ENCODE measurements around the gene TSPAN9. TPM values are rescaled to one million over a fixed set of nuclear protein-coding genes. Genes with fewer than 3 reads are reported as not detected.

The TSPAN9 gene
- total and polyA plus RNA-seq, 2 experiments from 2014 or later: 6.0 to 31.5 TPM

DNA sequence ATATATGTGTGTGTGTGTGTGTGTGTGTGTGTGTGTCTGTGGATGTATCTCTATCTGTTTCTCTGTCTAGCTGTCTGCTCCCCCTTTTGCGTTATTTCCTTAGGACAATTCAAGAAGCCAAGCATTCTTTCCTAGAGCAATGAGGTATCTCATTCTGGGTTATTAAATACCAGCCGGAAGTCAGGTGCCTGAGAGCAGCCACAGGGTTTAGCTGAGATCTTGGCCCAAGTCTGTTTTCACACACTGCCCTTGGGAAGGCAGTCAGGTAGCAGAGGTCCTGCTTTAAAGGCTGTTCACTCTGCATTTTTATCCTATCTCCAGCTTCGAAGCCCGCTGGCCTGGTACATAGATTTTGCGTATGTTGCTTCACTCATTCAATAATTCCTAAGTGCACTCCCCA is 76.8 kb downstream of the TSPAN9 start:
- DNase-seq (ENCODE audit: low spot score) (no peak), ATAC-seq (no peak)
- Mint-ChIP-seq H3K4me3 (no peak overlapping the region), H3K27me3 (ENCODE audit: insufficient read depth, low read depth, poor library complexity) (peaks cover 17% of the 10 kb centered on the region), H3K36me3 (ENCODE audit: low read depth) (no peaks in the 10 kb centered on the region; the same call in 2 of the 3 replicates), H3K4me1 (peaks cover 64% of the 10 kb centered on the region), H3K27ac (no peak overlapping the region), H3K9me3 (no peaks in the 10 kb centered on the region)
- Histone ChIP-seq H2AFZ (no peak overlapping the region), H3K9me2 (ENCODE audit: insufficient read depth) (no peaks in the 10 kb centered on the region), H3K27me3 (ENCODE audit: insufficient read depth) (no peaks in the 10 kb centered on the region), H3K36me3 (ENCODE audit: insufficient read depth) (no peaks in the 10 kb centered on the region), H3K4me1 (ENCODE audit: insufficient read depth) (peaks cover 38% of the 10 kb centered on the region), H3F3A (replicated peaks; ENCODE audit: low read depth) (no peaks in the 10 kb centered on the region), H3K27ac (ENCODE audit: low read depth) (no peak overlapping the region), H4K20me1 (replicated peaks; ENCODE audit: insufficient read depth) (peaks cover 4% of the 10 kb centered on the region; the same call in 1 of the 2 replicates), H3K79me2 (replicated peaks; ENCODE audit: insufficient read depth) (no peaks in the 10 kb centered on the region; the same call in 1 of the 2 replicates), H3K4me3 (no peak overlapping the region), H3K4me2 (no peak overlapping the region)
- TF ChIP-seq EZH2phosphoT487 (IDR thresholded peaks at IDR 0.05; ENCODE audit: unreplicated experiment): no peak
- TF ChIP-seq STAT1 (IDR thresholded peaks at IDR 0.05; ENCODE audit: unreplicated experiment): no peak
- TF ChIP-seq NANOG (IDR thresholded peaks at IDR 0.05; ENCODE audit: borderline replicate concordance): no peak
- TF ChIP-seq CREB1 (CRISPR knock-in tag; IDR thresholded peaks at IDR 0.05; ENCODE audit: low read depth): no peak
- TF ChIP-seq ZNF331 (CRISPR knock-in tag; IDR thresholded peaks at IDR 0.05; ENCODE audit: low read depth): no peak
- TF ChIP-seq POLR2AphosphoS5 (IDR thresholded peaks at IDR 0.05; ENCODE audit: low read depth): no peak
- TF ChIP-seq, protein P1, sequence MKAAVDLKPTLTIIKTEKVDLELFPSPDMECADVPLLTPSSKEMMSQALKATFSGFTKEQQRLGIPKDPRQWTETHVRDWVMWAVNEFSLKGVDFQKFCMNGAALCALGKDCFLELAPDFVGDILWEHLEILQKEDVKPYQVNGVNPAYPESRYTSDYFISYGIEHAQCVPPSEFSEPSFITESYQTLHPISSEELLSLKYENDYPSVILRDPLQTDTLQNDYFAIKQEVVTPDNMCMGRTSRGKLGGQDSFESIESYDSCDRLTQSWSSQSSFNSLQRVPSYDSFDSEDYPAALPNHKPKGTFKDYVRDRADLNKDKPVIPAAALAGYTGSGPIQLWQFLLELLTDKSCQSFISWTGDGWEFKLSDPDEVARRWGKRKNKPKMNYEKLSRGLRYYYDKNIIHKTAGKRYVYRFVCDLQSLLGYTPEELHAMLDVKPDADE (IDR thresholded peaks at IDR 0.05): no peak
- TF ChIP-seq, protein P2, sequence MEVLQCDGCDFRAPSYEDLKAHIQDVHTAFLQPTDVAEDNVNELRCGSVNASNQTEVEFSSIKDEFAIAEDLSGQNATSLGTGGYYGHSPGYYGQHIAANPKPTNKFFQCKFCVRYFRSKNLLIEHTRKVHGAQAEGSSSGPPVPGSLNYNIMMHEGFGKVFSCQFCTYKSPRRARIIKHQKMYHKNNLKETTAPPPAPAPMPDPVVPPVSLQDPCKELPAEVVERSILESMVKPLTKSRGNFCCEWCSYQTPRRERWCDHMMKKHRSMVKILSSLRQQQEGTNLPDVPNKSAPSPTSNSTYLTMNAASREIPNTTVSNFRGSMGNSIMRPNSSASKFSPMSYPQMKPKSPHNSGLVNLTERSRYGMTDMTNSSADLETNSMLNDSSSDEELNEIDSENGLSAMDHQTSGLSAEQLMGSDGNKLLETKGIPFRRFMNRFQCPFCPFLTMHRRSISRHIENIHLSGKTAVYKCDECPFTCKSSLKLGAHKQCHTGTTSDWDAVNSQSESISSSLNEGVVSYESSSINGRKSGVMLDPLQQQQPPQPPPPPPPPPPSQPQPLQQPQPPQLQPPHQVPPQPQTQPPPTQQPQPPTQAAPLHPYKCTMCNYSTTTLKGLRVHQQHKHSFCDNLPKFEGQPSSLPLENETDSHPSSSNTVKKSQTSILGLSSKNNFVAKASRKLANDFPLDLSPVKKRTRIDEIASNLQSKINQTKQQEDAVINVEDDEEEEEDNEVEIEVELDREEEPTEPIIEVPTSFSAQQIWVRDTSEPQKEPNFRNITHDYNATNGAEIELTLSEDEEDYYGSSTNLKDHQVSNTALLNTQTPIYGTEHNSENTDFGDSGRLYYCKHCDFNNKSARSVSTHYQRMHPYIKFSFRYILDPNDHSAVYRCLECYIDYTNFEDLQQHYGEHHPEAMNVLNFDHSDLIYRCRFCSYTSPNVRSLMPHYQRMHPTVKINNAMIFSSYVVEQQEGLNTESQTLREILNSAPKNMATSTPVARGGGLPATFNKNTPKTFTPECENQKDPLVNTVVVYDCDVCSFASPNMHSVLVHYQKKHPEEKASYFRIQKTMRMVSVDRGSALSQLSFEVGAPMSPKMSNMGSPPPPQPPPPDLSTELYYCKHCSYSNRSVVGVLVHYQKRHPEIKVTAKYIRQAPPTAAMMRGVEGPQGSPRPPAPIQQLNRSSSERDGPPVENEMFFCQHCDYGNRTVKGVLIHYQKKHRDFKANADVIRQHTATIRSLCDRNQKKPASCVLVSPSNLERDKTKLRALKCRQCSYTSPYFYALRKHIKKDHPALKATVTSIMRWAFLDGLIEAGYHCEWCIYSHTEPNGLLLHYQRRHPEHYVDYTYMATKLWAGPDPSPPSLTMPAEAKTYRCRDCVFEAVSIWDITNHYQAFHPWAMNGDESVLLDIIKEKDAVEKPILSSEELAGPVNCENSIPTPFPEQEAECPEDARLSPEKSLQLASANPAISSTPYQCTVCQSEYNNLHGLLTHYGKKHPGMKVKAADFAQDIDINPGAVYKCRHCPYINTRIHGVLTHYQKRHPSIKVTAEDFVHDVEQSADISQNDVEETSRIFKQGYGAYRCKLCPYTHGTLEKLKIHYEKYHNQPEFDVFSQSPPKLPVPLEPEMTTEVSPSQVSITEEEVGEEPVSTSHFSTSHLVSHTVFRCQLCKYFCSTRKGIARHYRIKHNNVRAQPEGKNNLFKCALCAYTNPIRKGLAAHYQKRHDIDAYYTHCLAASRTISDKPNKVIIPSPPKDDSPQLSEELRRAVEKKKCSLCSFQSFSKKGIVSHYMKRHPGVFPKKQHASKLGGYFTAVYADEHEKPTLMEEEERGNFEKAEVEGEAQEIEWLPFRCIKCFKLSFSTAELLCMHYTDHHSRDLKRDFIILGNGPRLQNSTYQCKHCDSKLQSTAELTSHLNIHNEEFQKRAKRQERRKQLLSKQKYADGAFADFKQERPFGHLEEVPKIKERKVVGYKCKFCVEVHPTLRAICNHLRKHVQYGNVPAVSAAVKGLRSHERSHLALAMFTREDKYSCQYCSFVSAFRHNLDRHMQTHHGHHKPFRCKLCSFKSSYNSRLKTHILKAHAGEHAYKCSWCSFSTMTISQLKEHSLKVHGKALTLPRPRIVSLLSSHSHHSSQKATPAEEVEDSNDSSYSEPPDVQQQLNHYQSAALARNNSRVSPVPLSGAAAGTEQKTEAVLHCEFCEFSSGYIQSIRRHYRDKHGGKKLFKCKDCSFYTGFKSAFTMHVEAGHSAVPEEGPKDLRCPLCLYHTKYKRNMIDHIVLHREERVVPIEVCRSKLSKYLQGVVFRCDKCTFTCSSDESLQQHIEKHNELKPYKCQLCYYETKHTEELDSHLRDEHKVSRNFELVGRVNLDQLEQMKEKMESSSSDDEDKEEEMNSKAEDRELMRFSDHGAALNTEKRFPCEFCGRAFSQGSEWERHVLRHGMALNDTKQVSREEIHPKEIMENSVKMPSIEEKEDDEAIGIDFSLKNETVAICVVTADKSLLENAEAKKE (CRISPR knock-in tag; IDR thresholded peaks at IDR 0.05): no peak
- TF ChIP-seq ZNF114 (CRISPR knock-in tag; IDR thresholded peaks at IDR 0.05): no peak
- TF ChIP-seq, protein P3, sequence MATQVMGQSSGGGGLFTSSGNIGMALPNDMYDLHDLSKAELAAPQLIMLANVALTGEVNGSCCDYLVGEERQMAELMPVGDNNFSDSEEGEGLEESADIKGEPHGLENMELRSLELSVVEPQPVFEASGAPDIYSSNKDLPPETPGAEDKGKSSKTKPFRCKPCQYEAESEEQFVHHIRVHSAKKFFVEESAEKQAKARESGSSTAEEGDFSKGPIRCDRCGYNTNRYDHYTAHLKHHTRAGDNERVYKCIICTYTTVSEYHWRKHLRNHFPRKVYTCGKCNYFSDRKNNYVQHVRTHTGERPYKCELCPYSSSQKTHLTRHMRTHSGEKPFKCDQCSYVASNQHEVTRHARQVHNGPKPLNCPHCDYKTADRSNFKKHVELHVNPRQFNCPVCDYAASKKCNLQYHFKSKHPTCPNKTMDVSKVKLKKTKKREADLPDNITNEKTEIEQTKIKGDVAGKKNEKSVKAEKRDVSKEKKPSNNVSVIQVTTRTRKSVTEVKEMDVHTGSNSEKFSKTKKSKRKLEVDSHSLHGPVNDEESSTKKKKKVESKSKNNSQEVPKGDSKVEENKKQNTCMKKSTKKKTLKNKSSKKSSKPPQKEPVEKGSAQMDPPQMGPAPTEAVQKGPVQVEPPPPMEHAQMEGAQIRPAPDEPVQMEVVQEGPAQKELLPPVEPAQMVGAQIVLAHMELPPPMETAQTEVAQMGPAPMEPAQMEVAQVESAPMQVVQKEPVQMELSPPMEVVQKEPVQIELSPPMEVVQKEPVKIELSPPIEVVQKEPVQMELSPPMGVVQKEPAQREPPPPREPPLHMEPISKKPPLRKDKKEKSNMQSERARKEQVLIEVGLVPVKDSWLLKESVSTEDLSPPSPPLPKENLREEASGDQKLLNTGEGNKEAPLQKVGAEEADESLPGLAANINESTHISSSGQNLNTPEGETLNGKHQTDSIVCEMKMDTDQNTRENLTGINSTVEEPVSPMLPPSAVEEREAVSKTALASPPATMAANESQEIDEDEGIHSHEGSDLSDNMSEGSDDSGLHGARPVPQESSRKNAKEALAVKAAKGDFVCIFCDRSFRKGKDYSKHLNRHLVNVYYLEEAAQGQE (IDR thresholded peaks at IDR 0.05; ENCODE audit: unreplicated experiment): no peak
- TF ChIP-seq JUNB (IDR thresholded peaks at IDR 0.05; ENCODE audit: unreplicated experiment): no peak
